GM12878 (cell line): ENCODE measurements around the gene RBM26. TPM values are rescaled to one million over a fixed set of nuclear protein-coding genes. Genes with fewer than 3 reads are reported as not detected.

Experiments
- ATAC-seq: fragments of 200-7000 bp; cut with Tn5 transposase; 3 replicates; pipeline ENCODE4 v1.9.1; 2020; ENCODE audit warnings: mild to moderate bottlenecking, moderate library complexity
- BruUV-seq: library from RNA; stranded (reverse); fragments of 400-500 nt; replicated peaks from 2 replicates; lab custom pipeline; 2021; lab: Mats Ljungman, UMichigan
- CTCF ChIA-PET: fragments of 300-600 bp; sonication (Branson Sonifier 250); formaldehyde crosslinking; extraction: SDS; loops from one replicate; lab custom pipeline; 2021; ENCODE audit warnings: inconsistent platforms; lab: Yijun Ruan, JAX
- POLR2A ChIA-PET: fragments of 350-600 bp; formaldehyde crosslinking; extraction: SDS; loops from one replicate; lab custom pipeline; 2021; ENCODE audit warnings: inconsistent platforms; lab: Charles Lee
- RAD21 ChIA-PET: fragments of 300-600 bp; sonication (Branson Sonifier 250); formaldehyde crosslinking; loops from one replicate; lab custom pipeline; 2023; ENCODE audit warnings: antibody characterized with exemption; ENCODE audit not compliant: unreplicated experiment; lab: Charles Lee
- SMC1A ChIA-PET: fragments of 300-600 bp; sonication (Branson Sonifier 250); formaldehyde crosslinking; loops from one replicate; lab custom pipeline; 2023; ENCODE audit not compliant: unreplicated experiment, uncharacterized antibody; lab: Charles Lee
- DNase-seq: peaks from one replicate; pipeline ENCODE4 v3.0.0-alpha.2; 2011; ENCODE audit warnings: low read depth, low spot score
- FAIRE-seq: peaks from 3 replicates; lab custom pipeline; 2011; peaks lifted over from hg19 to GRCh38; lab: Jason Lieb, UNC
- H2AFZ ChIP-seq: 2 replicates; pipeline ENCODE4 v1.6.0; 2011; ENCODE audit warnings: low read depth, low read length, control low read depth; ENCODE audit not compliant: control insufficient read depth
- H3K27ac ChIP-seq: 2 replicates; pipeline ENCODE4 v1.5.1; 2011; ENCODE audit warnings: control low read depth; ENCODE audit not compliant: control insufficient read depth, insufficient read depth
- H3K27me3 ChIP-seq, 2 experiments: replicated peaks in 1 of 2; 2 replicates each; pipeline versions ENCODE4 v1.6.0 to v1.6.1; 2011; ENCODE audit warnings: low read length in 1 of 2; ENCODE audit not compliant: control insufficient read depth in 2 of 2, insufficient read depth in 2 of 2
- H3K36me3 ChIP-seq, 2 experiments: 2 replicates each; pipeline ENCODE4 v1.5.1; 2011; ENCODE audit warnings: low read length in 1 of 2; ENCODE audit not compliant: control insufficient read depth in 2 of 2, insufficient read depth in 2 of 2
- H3K4me1 ChIP-seq: 2 replicates; pipeline ENCODE4 v1.6.1; 2011; ENCODE audit warnings: mild to moderate bottlenecking, low read length, moderate library complexity, mixed read lengths; ENCODE audit not compliant: control insufficient read depth, insufficient read depth
- H3K4me2 ChIP-seq: 2 replicates; pipeline ENCODE4 v1.6.0; 2011; ENCODE audit warnings: control low read depth; ENCODE audit not compliant: control insufficient read depth, insufficient read depth
- H3K4me3 ChIP-seq: fragments of 200-600 bp; sonication (generic); 2 replicates; pipeline ENCODE4 v1.5.1; 2016
- H3K79me2 ChIP-seq: 2 replicates; pipeline ENCODE4 v1.6.0; 2011; ENCODE audit warnings: low read length; ENCODE audit not compliant: control insufficient read depth, insufficient read depth
- H3K9ac ChIP-seq: 2 replicates; pipeline ENCODE4 v1.8.0; 2011; ENCODE audit warnings: low read length, control low read depth, mixed read lengths; ENCODE audit not compliant: control insufficient read depth, insufficient read depth
- H3K9me3 ChIP-seq: replicated peaks from 3 replicates; pipeline ENCODE4 v1.5.1; 2011; ENCODE audit warnings: mild to moderate bottlenecking, low read length; ENCODE audit not compliant: control insufficient read depth, insufficient read depth
- H4K20me1 ChIP-seq: 2 replicates; pipeline ENCODE4 v1.6.0; 2011; ENCODE audit not compliant: control insufficient read depth, insufficient read depth
- ASH2L ChIP-seq: fragments of 300-600, 200-600 bp; sonication (generic); IDR thresholded peaks from 2 replicates; pipeline ENCODE4 v1.6.1; 2017; ENCODE audit warnings: low read depth, mild to moderate bottlenecking, borderline replicate concordance
- BACH1 ChIP-seq: fragments of 450-650 bp; IDR thresholded peaks from 2 replicates; pipeline ENCODE4 v1.6.1; 2017; ENCODE audit warnings: mild to moderate bottlenecking, borderline replicate concordance
- BMI1 ChIP-seq: fragments of 450-650 bp; IDR thresholded peaks from 2 replicates; pipeline ENCODE4 v1.6.1; 2016; ENCODE audit warnings: mild to moderate bottlenecking, moderate library complexity, borderline replicate concordance
- IKZF1 ChIP-seq: fragments of 450-650 bp; conservative IDR thresholded peaks from 2 replicates; pipeline ENCODE4 v1.6.1; 2017; ENCODE audit warnings: antibody characterized with exemption, mild to moderate bottlenecking
- JUNB ChIP-seq: IDR thresholded peaks from 2 replicates; pipeline ENCODE4 v1.6.1; 2016; ENCODE audit warnings: antibody characterized with exemption, mild to moderate bottlenecking
- MEF2A ChIP-seq: IDR thresholded peaks from 2 replicates; pipeline ENCODE4 v1.6.1; 2011; ENCODE audit warnings: low read depth, mild to moderate bottlenecking, low read length, moderate library complexity; ENCODE audit not compliant: insufficient read depth
- MEF2B ChIP-seq: fragments of 450-650 bp; IDR thresholded peaks from 2 replicates; pipeline ENCODE4 v1.6.1; 2018; ENCODE audit warnings: mild to moderate bottlenecking, moderate library complexity; ENCODE audit not compliant: partially characterized antibody, poor library complexity, severe bottlenecking
- NFYA ChIP-seq: IDR thresholded peaks from 2 replicates; pipeline ENCODE4 v1.6.1; 2011; ENCODE audit warnings: low read depth, mild to moderate bottlenecking, low read length, improper control_type of control experiment, borderline replicate concordance
- RB1 ChIP-seq: fragments of 450-650 bp; formaldehyde crosslinking; IDR thresholded peaks from 2 replicates; pipeline ENCODE4 v1.6.1; 2017; ENCODE audit warnings: mild to moderate bottlenecking, borderline replicate concordance
- SPI1 ChIP-seq: IDR thresholded peaks from 2 replicates; pipeline ENCODE4 v1.6.1; 2011; ENCODE audit warnings: low read depth, mild to moderate bottlenecking, low read length, moderate library complexity, borderline replicate concordance; ENCODE audit not compliant: insufficient read depth
- WGBS: methylation state at CpG from one replicate; pipeline ENCODE4 v1.1.6; 2016; ENCODE audit warnings: low lambda C conversion rate; ENCODE audit not compliant: insufficient replicate concordance, insufficient coverage; ENCODE audit errors: missing lambda C conversion rate; 5-methylcytosine and 5-hydroxymethylcytosine counted together
- in situ Hi-C: fragments of 300-500 bp; cut with MboI; formaldehyde crosslinking; loops from 9 replicates; pipeline ENCODE4 v1.14.3; 2018; ENCODE audit warnings: mixed read lengths
- intact Hi-C: fragments of 100-400 bp; cut with micrococcal nuclease; formaldehyde crosslinking; loops from one replicate; pipeline ENCODE4 v1.14.2; 2022; ENCODE audit not compliant: unreplicated experiment
- polyA plus RNA-seq, 11 experiments: library from polyadenylated mRNA; depleted of rRNA in 4 of 11; unstranded in 6 of 11; stranded (reverse) in 5 of 11; fragments of >200 nt; fragmentation: Nextera tagmentation in 4 of 11; fragmentation: Illumina TruSeq in 1 of 11; extraction: Ambion mirVana in 4 of 11; extraction: Trizol in 1 of 11; gene quantifications; 1 replicate in 1 of 11; 2 replicates in 10 of 11; pipeline versions ENCODE4 v1.2.1 to v1.2.3, GENCODE V29; 2011 to 2016; ENCODE audit warnings: inconsistent platforms in 2 of 11, missing spikeins in 2 of 11, low read depth in 1 of 11
- total RNA-seq, 4 experiments: library from RNA; depleted of rRNA in 3 of 4; stranded (reverse); fragments of >200 nt in 3 of 4; fragmentation: Illumina TruSeq in 1 of 4; extraction: Trizol in 1 of 4; gene quantifications; 2 replicates each; pipeline versions ENCODE4 v1.2.1 to v1.2.3, GENCODE V29; 2013 to 2021
- TF ChIP-seq, protein P1 (sequence below): fragments of 450-650 bp; IDR thresholded peaks from 2 replicates; pipeline ENCODE4 v1.6.1; 2014; ENCODE audit warnings: mild to moderate bottlenecking
- TF ChIP-seq, protein P2 (sequence below): fragments of 450-650 bp; IDR thresholded peaks from 2 replicates; pipeline ENCODE4 v1.6.1; 2017; ENCODE audit warnings: mild to moderate bottlenecking, moderate library complexity
- TF ChIP-seq, protein P3 (sequence below): fragments of 450-650 bp; IDR thresholded peaks from 2 replicates; pipeline ENCODE4 v1.6.1; 2017; ENCODE audit warnings: low read depth, mild to moderate bottlenecking, moderate library complexity

Gene RBM26
- total and polyA plus RNA-seq, 10 of the 15 experiments (the other 5 are each of a cell fraction or from before 2014, with no cell fraction given), result 17.6 to 71.3 (median 38.9) TPM

DNA sequence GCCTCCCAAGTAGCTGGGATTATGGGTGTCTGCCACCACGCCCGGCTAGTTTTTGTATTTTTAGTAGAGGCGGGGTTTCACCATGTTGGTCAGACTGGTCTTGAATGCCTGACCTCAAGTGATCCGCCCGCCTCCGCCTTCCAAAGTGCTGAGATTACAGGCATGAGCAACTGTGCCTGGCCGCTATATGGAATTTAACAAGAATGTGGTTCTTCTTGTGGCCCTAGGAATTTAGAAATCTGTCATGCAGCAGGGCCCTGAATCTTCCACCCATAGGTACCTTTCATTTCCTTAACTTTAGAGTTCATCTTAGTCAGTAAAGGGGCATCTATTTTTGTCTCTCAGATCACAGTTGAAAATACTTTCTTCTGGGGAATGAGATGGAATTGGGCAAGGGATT is 49.3 kb upstream of the RBM26 start (continued):
- TF ChIP-seq, protein P1, sequence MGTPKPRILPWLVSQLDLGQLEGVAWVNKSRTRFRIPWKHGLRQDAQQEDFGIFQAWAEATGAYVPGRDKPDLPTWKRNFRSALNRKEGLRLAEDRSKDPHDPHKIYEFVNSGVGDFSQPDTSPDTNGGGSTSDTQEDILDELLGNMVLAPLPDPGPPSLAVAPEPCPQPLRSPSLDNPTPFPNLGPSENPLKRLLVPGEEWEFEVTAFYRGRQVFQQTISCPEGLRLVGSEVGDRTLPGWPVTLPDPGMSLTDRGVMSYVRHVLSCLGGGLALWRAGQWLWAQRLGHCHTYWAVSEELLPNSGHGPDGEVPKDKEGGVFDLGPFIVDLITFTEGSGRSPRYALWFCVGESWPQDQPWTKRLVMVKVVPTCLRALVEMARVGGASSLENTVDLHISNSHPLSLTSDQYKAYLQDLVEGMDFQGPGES, result no peak

DNA sequence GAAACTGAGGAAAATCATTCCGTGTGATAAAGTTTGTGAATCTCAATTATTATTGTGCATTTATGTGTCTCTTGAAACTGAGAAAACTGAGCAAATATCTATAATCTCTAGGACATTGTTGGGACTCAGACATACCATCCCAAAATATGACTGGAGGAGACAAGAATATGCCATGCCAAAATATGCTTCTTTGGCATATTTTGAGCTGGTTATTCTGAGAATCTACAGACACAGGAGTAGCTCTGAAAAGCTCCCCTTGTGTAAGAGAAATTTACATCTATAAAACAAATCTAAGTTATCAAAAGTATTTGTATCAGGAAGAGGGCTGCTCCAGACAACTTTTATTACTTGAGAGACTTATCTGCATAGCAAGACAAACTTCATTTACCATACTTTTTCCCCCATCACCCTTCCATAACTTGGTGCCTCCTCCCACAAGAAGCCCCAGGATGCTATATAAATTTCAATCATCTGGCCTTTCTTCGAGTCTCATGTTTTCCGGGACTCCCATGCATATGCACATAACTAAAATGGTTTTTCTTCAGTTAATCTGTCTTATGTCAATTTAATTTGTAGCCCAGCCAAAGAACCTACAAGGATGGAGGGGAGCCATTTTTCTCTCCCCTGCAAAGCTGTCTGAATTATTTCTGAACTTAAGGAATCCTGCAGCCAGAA is 46.3 kb upstream of the RBM26 start:
- no TSS peak for BruUV-seq
- ChIA-PET CTCF (interaction anchor here (1.0 to 1.5 kb wide), 5 partner anchors 10 to 28 kb away, joined by 3 to 4 read pairs (median 3); no protein-coding TSS in a partner anchor), SMC1A (interaction anchor here (1.0 to 2.8 kb wide), 10 partner anchors 13 to 88 kb away, joined by 3 to 19 read pairs (median 6); partner anchors contain the start of gene NDFIP2), RAD21 (interaction anchor here (0.6 to 2.6 kb wide), 7 partner anchors 24 to 88 kb away, joined by 3 to 19 read pairs (median 3); partner anchors contain the start of gene NDFIP2), POLR2A (interaction anchor here (0.9 to 1.1 kb wide), 3 partner anchors 28 to 47 kb away, joined by 3 to 4 read pairs (median 4); partner anchors contain the start of gene RBM26)
- FAIRE-seq (no peak), DNase-seq (no peak), ATAC-seq (no peak)
- 72% methylated on average over 3 of the region's 3 CpGs for WGBS
- Histone ChIP-seq H3K9ac (no peak overlapping the region), H3K79me2 (no peaks in the 10 kb centered on the region), H3K9me3 (no peaks in the 10 kb centered on the region), H3K4me3 (no peak overlapping the region), H4K20me1 (no peaks in the 10 kb centered on the region), H2AFZ (peak overlapping the region; percentile 15; the same call in 1 of the 2 replicates), H3K4me2 (no peak overlapping the region), H3K27ac (no peak overlapping the region), H3K36me3 (no peaks in the 10 kb centered on the region), H3K27me3 (no peaks in the 10 kb centered on the region), H3K4me1 (peaks cover 10% of the 10 kb centered on the region; the same call in 1 of the 2 replicates)
- intact Hi-C loops (no loop called here), in situ Hi-C loops (no loop called here)
- TF ChIP-seq BMI1 (no peak), BACH1 (no peak), IKZF1 (no peak), MEF2A (no peak), ASH2L (no peak), NFYA (no peak), MEF2B (no peak), RB1 (no peak), SPI1 (no peak), JUNB (no peak)
- TF ChIP-seq, protein P2, sequence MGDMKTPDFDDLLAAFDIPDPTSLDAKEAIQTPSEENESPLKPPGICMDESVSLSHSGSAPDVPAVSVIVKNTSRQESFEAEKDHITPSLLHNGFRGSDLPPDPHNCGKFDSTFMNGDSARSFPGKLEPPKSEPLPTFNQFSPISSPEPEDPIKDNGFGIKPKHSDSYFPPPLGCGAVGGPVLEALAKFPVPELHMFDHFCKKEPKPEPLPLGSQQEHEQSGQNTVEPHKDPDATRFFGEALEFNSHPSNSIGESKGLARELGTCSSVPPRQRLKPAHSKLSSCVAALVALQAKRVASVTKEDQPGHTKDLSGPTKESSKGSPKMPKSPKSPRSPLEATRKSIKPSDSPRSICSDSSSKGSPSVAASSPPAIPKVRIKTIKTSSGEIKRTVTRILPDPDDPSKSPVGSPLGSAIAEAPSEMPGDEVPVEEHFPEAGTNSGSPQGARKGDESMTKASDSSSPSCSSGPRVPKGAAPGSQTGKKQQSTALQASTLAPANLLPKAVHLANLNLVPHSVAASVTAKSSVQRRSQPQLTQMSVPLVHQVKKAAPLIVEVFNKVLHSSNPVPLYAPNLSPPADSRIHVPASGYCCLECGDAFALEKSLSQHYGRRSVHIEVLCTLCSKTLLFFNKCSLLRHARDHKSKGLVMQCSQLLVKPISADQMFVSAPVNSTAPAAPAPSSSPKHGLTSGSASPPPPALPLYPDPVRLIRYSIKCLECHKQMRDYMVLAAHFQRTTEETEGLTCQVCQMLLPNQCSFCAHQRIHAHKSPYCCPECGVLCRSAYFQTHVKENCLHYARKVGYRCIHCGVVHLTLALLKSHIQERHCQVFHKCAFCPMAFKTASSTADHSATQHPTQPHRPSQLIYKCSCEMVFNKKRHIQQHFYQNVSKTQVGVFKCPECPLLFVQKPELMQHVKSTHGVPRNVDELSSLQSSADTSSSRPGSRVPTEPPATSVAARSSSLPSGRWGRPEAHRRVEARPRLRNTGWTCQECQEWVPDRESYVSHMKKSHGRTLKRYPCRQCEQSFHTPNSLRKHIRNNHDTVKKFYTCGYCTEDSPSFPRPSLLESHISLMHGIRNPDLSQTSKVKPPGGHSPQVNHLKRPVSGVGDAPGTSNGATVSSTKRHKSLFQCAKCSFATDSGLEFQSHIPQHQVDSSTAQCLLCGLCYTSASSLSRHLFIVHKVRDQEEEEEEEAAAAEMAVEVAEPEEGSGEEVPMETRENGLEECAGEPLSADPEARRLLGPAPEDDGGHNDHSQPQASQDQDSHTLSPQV, result no peak
- TF ChIP-seq, protein P3, sequence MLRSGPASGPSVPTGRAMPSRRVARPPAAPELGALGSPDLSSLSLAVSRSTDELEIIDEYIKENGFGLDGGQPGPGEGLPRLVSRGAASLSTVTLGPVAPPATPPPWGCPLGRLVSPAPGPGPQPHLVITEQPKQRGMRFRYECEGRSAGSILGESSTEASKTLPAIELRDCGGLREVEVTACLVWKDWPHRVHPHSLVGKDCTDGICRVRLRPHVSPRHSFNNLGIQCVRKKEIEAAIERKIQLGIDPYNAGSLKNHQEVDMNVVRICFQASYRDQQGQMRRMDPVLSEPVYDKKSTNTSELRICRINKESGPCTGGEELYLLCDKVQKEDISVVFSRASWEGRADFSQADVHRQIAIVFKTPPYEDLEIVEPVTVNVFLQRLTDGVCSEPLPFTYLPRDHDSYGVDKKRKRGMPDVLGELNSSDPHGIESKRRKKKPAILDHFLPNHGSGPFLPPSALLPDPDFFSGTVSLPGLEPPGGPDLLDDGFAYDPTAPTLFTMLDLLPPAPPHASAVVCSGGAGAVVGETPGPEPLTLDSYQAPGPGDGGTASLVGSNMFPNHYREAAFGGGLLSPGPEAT, result no peak
